Lung (tissue), 12 donors: ENCODE data around the gene CDKN1C. TPM values are rescaled to one million over a fixed set of nuclear protein-coding genes. Genes with fewer than 3 reads are reported as not detected.

Source experiments
- ATAC-seq: fragments of 200-7000 bp; cut with Tn5 transposase; one replicate; pipeline ENCODE4 v1.9.1; 2020; ENCODE audit warnings: moderate number of reproducible peaks; ENCODE audit not compliant: insufficient read depth, low FRiP score
- DNase-seq, 3 donors: peaks; one replicate each; pipeline ENCODE4 v3.0.0-alpha.2; 2013 to 2017
- H3K27ac ChIP-seq, 2 donors: one replicate each; pipeline ENCODE4 v1.5.1; 2013; ENCODE audit warnings: mild to moderate bottlenecking in 2 of 2, moderate library complexity in 2 of 2, control low read depth in 1 of 2, inconsistent platforms in 1 of 2, low read depth in 1 of 2, low read length in 1 of 2
- H3K27me3 ChIP-seq, 3 donors: one replicate each; pipeline ENCODE4 v1.5.1; 2013; ENCODE audit warnings: low read length in 2 of 3; ENCODE audit not compliant: control insufficient read depth in 3 of 3, insufficient read depth in 3 of 3
- H3K36me3 ChIP-seq, 4 donors: one replicate each; pipeline ENCODE4 v1.5.1; 2013; ENCODE audit warnings: low read length in 4 of 4, mild to moderate bottlenecking in 1 of 4, moderate library complexity in 1 of 4; ENCODE audit not compliant: control insufficient read depth in 4 of 4, insufficient read depth in 4 of 4
- H3K4me1 ChIP-seq, 5 donors: one replicate each; pipeline ENCODE4 v1.5.1; 2013; ENCODE audit warnings: low read length in 5 of 5, mild to moderate bottlenecking in 2 of 5, moderate library complexity in 1 of 5; ENCODE audit not compliant: control insufficient read depth in 5 of 5, insufficient read depth in 5 of 5
- H3K4me3 ChIP-seq: one replicate; pipeline ENCODE4 v1.5.1; 2013; ENCODE audit warnings: mild to moderate bottlenecking, control low read depth, moderate library complexity
- H3K9ac ChIP-seq, 2 donors: one replicate each; pipeline ENCODE4 v1.5.1; 2013; ENCODE audit warnings: low read length in 2 of 2, control low read depth in 1 of 2; ENCODE audit not compliant: insufficient read depth in 1 of 2
- H3K9me3 ChIP-seq, 4 donors: one replicate each; pipeline ENCODE4 v1.5.1; 2013; ENCODE audit warnings: low read length in 3 of 4, mild to moderate bottlenecking in 1 of 4, moderate library complexity in 1 of 4; ENCODE audit not compliant: control insufficient read depth in 4 of 4, insufficient read depth in 3 of 4
- CTCF ChIP-seq: IDR thresholded peaks from 2 replicates; pipeline ENCODE4 v1.5.1; 2012; ENCODE audit warnings: mild to moderate bottlenecking; ENCODE audit errors: control extremely low read depth, extremely low read depth
- WGBS, 2 donors: extraction: QIAGEN DNeasy Blood & Tissue Kit; methylation state at CpG; one replicate each; pipeline ENCODE4 v1.1.7; 2013; 5-methylcytosine and 5-hydroxymethylcytosine counted together
- polyA plus RNA-seq, 2 donors: library from polyadenylated mRNA; stranded (reverse); fragments of 200-250 nt; gene quantifications; one replicate each; pipeline ENCODE4 v1.2.1, GENCODE V29; 2013
- total RNA-seq, 2 donors: library from RNA; depleted of rRNA in 1 of 2; stranded (reverse); fragments of >200 nt in 1 of 2; gene quantifications; one replicate each; pipeline ENCODE4 v1.2.1, GENCODE V29; 2014 to 2021
- donor health status: control.
- donor health status: control.
- donor health status: Bipolar disorder and iron deficiency.
- donor health status: healthy.
- donor health status: DM: yes; HTN: yes; CAD: no.

The CDKN1C gene
- total and polyA plus RNA-seq, 4 donors = 9.9 to 123 (median 26.8) TPM

DNA sequence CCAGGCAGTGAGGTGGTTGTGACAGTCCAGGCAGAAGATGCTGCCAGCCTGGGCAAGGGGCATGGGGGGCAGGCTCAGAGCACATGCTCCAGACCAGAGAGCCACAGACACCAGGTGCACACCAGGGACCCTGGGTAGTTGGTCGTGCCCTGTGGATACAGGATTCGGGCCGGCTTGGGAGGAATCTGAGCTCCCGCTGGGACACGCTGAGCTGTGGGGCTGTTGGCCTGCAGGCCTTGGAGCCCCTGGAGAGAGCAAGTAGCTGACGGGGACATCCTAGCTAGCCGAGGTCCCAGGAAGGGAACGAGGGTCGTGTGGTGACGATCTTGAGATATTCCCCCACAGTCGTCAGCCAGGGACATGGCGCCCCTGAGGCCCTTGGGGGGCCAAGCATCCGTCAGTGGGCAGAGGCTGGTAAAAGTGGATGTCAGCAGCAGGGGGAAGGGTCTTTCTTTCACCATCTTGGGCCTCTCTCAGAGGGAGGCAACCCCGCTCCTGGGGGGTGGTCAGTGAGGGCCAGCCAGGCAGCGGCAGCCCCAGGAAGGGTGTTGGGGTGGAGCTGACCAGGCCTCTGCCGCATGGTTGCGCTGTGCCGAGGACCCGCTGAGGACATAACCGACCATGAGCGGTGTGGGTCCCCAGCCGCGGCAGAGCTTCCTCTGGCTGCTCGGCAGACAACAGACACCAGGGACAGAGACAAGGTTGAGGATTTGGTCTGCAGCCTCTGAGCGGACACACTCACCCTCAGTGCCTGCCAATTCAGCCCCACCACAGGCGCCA, 44.0 kb downstream of the CDKN1C start:
- Histone ChIP-seq H3K27ac (no peak overlapping the region), H3K9me3 (no peaks in the 10 kb centered on the region)
- 93% methylated on average over 24 to 26 of the region's 26 CpGs for WGBS, 2 donors

DNA sequence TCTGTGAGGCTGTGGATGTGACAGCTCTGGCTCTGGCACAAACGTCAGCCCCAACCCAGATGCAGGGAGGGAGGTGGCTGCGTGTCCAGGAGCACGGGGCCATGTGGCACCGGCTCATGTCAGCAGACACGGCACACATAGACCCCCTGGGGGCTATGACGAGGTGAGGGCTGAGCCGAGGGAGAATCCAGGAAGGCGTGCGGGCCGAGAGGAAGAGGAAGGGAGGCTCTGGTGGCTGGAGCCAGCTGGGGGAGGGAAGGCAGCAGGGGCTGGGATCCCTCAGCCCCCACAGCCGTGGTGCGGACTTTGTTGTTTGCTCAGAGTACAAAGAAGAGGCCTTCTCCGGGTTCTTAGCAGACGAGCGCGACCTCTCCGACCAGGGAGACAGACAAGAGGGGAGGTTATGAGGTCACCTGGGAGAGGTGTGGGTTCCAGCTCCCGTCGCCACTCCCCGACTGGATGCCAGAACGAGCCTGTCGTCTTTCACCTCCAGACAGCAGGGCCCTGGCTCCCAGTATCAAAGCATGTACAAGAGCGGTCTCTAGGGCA, 46.1 kb downstream of the CDKN1C start:
- WGBS, 2 donors = 67 to 81% methylated on average over 23 of the region's 23 CpGs
- ATAC-seq = no peak

More for the DNA sequence above, 44.0 kb downstream of the CDKN1C start:
- TF ChIP-seq CTCF = no peak
- Histone ChIP-seq H3K27me3 (no peaks in the 10 kb centered on the region), H3K4me1 (peaks cover 0 to 40% (median 9%) of the 10 kb centered on the region in 5 donors), H3K4me3 (no peak overlapping the region), H3K9ac (no peak overlapping the region), H3K36me3 (no peaks in the 10 kb centered on the region)
- no peak for DNase-seq
- no peak for ATAC-seq

DNA sequence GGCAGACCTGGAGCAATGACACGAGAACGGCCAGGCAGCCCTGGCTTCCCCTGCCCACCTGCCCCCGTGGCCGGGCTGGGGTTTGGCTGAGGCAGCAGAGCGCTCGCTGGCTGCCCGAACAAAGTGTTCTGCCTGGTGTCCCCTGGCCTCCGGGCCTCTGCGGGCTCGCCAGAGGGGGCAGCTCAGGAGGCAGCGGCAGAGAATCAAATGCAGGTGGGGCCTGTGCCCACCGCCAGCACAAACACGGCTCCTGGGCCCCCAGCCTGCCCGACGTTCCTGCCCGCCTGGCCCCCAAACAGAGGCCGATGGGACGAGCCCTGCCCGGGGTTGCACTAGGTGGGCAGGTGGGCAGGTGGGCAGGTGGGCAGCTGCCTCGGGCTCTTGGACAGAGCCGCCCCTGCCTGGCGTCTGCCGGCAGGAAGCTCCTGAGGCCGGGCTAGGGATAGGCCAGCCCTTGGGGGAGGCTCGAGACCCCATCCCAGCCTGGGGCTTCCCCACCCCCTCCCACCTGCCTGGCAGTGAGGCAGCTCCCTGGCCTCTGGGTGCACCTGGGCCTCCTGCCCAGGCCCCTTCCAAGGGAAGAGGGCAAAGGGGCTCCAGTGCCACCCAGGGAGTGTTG, 46.8 kb downstream of the CDKN1C start:
- Histone ChIP-seq H3K27ac (no peak overlapping the region), H3K4me3 (no peak overlapping the region), H3K9ac (no peak overlapping the region), H3K27me3 (no peaks in the 10 kb centered on the region), H3K9me3 (no peaks in the 10 kb centered on the region), H3K36me3 (no peaks in the 10 kb centered on the region), H3K4me1 (peaks cover 0 to 55% (median 14%) of the 10 kb centered on the region in 5 donors)
- ATAC-seq (no peak), DNase-seq (no peak)
- TF ChIP-seq CTCF = no peak
- 87 to 90% methylated on average over 25 of the region's 25 CpGs for WGBS, 2 donors

More for the DNA sequence above, 46.1 kb downstream of the CDKN1C start:
- Histone ChIP-seq H3K36me3 (no peaks in the 10 kb centered on the region), H3K9ac (no peak overlapping the region), H3K27me3 (no peaks in the 10 kb centered on the region), H3K4me3 (no peak overlapping the region), H3K4me1 (peaks cover 0 to 51% (median 12%) of the 10 kb centered on the region in 5 donors), H3K9me3 (no peaks in the 10 kb centered on the region), H3K27ac (no peak overlapping the region)
- TF ChIP-seq CTCF = no peak
- DNase-seq = peak in 2 of 3 donors; percentile 55 to 58
